Measurements from ENCODE around the gene LRRC51.

DNA sequence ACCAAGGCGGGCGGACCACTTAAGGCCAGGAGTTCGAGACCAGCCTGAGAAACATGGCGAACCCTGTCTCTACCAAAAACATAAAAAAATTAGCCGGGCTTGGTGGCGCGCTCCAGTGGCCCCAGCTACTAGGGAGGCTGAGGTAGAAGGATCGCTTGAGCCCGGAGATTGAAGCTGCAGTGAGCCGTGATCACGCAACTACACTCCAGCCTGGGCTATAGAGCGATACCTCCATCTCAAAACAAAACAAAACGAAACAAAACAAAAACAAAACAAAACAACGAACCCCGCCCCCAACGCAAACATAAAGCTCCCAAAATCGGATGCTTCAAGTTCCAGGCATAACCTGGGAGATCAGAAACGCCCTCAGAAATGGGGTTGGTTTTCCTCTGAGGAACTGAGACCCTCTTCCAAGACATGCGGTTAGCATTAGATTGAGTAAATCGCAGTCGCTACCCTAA, 564 bp downstream of the LRRC51 start:
- TF ChIP-seq, protein P1, sequence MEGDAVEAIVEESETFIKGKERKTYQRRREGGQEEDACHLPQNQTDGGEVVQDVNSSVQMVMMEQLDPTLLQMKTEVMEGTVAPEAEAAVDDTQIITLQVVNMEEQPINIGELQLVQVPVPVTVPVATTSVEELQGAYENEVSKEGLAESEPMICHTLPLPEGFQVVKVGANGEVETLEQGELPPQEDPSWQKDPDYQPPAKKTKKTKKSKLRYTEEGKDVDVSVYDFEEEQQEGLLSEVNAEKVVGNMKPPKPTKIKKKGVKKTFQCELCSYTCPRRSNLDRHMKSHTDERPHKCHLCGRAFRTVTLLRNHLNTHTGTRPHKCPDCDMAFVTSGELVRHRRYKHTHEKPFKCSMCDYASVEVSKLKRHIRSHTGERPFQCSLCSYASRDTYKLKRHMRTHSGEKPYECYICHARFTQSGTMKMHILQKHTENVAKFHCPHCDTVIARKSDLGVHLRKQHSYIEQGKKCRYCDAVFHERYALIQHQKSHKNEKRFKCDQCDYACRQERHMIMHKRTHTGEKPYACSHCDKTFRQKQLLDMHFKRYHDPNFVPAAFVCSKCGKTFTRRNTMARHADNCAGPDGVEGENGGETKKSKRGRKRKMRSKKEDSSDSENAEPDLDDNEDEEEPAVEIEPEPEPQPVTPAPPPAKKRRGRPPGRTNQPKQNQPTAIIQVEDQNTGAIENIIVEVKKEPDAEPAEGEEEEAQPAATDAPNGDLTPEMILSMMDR (IDR thresholded peaks at IDR 0.05; ENCODE audit: low read depth, low read length), result no peak
- no peak for TF ChIP-seq EZH2phosphoT487 (IDR thresholded peaks at IDR 0.05; ENCODE audit: low read depth)
